Neural cell (in vitro differentiated cells): ENCODE data around the gene CSTF1. TPM values are rescaled to one million over a fixed set of nuclear protein-coding genes. Genes with fewer than 3 reads are reported as not detected.
"Not testable (repeated sequence)": the region's sequence is repeated elsewhere in the genome, so short reads cannot be mapped to it uniquely, and the experiment has no call there.

ENCODE experiments used
- H2AFZ ChIP-seq: fragments of 200-600, 300-800 bp; sonication (generic), shearing (Covaris generic); 2 replicates; pipeline ENCODE4 v1.6.0; 2014; ENCODE audit warnings: low read depth, mild to moderate bottlenecking, antibody characterized with exemption, low read length, moderate library complexity
- H3F3A ChIP-seq: fragments of 200-600 bp; shearing (Covaris generic); 2 replicates; pipeline ENCODE4 v1.6.1; 2016; ENCODE audit warnings: mild to moderate bottlenecking, moderate library complexity, mixed read lengths, antibody characterized with exemption, low read length; ENCODE audit not compliant: insufficient read depth, poor library complexity, severe bottlenecking
- H3K27ac ChIP-seq: fragments of 200-600, 300-800 bp; sonication (generic), shearing (Covaris generic); 2 replicates; pipeline ENCODE4 v1.5.1; 2014; ENCODE audit warnings: mild to moderate bottlenecking, low read length, moderate library complexity
- H3K27me3 ChIP-seq: fragments of 300-800, 200-600 bp; sonication (generic), shearing (Covaris generic); 2 replicates; pipeline ENCODE4 v1.6.0; 2014; ENCODE audit warnings: mild to moderate bottlenecking, low read depth, low read length, moderate library complexity; ENCODE audit not compliant: insufficient read depth
- H3K36me3 ChIP-seq: fragments of 300-800, 200-600 bp; sonication (generic), shearing (Covaris generic); 2 replicates; pipeline ENCODE4 v1.5.1; 2014; ENCODE audit warnings: mild to moderate bottlenecking, antibody characterized with exemption, low read length, moderate library complexity; ENCODE audit not compliant: insufficient read depth
- H3K4me2 ChIP-seq: fragments of 300-800, 200-600 bp; sonication (generic), shearing (Covaris generic); 2 replicates; pipeline ENCODE4 v1.6.0; 2014; ENCODE audit warnings: mild to moderate bottlenecking, low read length
- H3K4me3 ChIP-seq: fragments of 300-800, 200-600 bp; sonication (generic), shearing (Covaris generic); 2 replicates; pipeline ENCODE4 v1.5.1; 2014; ENCODE audit warnings: mild to moderate bottlenecking, low read length, moderate library complexity
- H3K79me2 ChIP-seq: fragments of 200-600 bp; shearing (Covaris generic); replicated peaks from 2 replicates; pipeline ENCODE4 v1.6.0; 2014; ENCODE audit warnings: mild to moderate bottlenecking, low read length, moderate library complexity; ENCODE audit not compliant: insufficient read depth
- H3K9ac ChIP-seq: fragments of 300-800, 200-600 bp; sonication (generic), shearing (Covaris generic); 2 replicates; pipeline ENCODE4 v1.6.1; 2016; ENCODE audit warnings: mild to moderate bottlenecking, low read length, mixed read lengths
- H3K9me2 ChIP-seq: fragments of 200-600 bp; shearing (Covaris generic); 2 replicates; pipeline ENCODE4 v1.6.1; 2016; ENCODE audit warnings: mild to moderate bottlenecking, low read length, mixed read lengths; ENCODE audit not compliant: insufficient read depth
- H3K9me3 ChIP-seq: fragments of 200-600, 300-800 bp; sonication (generic), shearing (Covaris generic); 2 replicates; pipeline ENCODE4 v1.6.1; 2016; ENCODE audit warnings: mild to moderate bottlenecking, mixed run types, low read length, moderate library complexity, mixed read lengths
- H4K20me1 ChIP-seq: fragments of 200-600 bp; shearing (Covaris generic); 2 replicates; pipeline ENCODE4 v1.6.1; 2016; ENCODE audit warnings: mild to moderate bottlenecking, mixed run types; ENCODE audit not compliant: insufficient read depth
- CTCF ChIP-seq: fragments of 450-650 bp; IDR thresholded peaks from 2 replicates; pipeline ENCODE4 v1.5.1; 2014; ENCODE audit warnings: antibody characterized with exemption, mild to moderate bottlenecking, moderate library complexity; ENCODE audit not compliant: poor library complexity, severe bottlenecking
- EP300 ChIP-seq: fragments of 450-650 bp; conservative IDR thresholded peaks from 2 replicates; pipeline ENCODE4 v1.6.1; 2014; ENCODE audit warnings: antibody characterized with exemption, mild to moderate bottlenecking, moderate library complexity; ENCODE audit not compliant: poor library complexity, severe bottlenecking
- EZH2 ChIP-seq: fragments of 200-600, 300-800 bp; shearing (Covaris generic), sonication (generic); IDR thresholded peaks from 2 replicates; pipeline ENCODE4 v1.6.1; 2014; ENCODE audit warnings: antibody characterized with exemption, low read length, borderline replicate concordance, mild to moderate bottlenecking; ENCODE audit not compliant: insufficient read depth, poor library complexity, severe bottlenecking
- MXI1 ChIP-seq: fragments of 450-650 bp; conservative IDR thresholded peaks from 2 replicates; pipeline ENCODE4 v1.6.1; 2014; ENCODE audit warnings: antibody characterized with exemption, mild to moderate bottlenecking; ENCODE audit not compliant: poor library complexity, severe bottlenecking
- POLR2AphosphoS5 ChIP-seq: IDR thresholded peaks from 2 replicates; pipeline ENCODE4 v1.6.1; 2012
- RAD21 ChIP-seq: fragments of 450-650 bp; conservative IDR thresholded peaks from 2 replicates; pipeline ENCODE4 v1.6.1; 2014; ENCODE audit warnings: antibody characterized with exemption, mild to moderate bottlenecking, moderate library complexity
- REST ChIP-seq: IDR thresholded peaks from 2 replicates; pipeline ENCODE4 v1.6.1; 2012; ENCODE audit warnings: borderline replicate concordance
- SMC3 ChIP-seq: fragments of 450-650 bp; conservative IDR thresholded peaks from 2 replicates; pipeline ENCODE4 v1.6.1; 2014; ENCODE audit warnings: antibody characterized with exemption, mild to moderate bottlenecking, moderate library complexity; ENCODE audit not compliant: poor library complexity
- TAF1 ChIP-seq: IDR thresholded peaks from 2 replicates; pipeline ENCODE4 v1.6.1; 2012; ENCODE audit warnings: low read depth
- polyA plus RNA-seq: library from polyadenylated mRNA; depleted of rRNA; stranded (reverse); fragments of >200 nt; gene quantifications from 2 replicates; pipeline ENCODE4 v1.2.3, GENCODE V29; 2014

CSTF1 gene
- polyA plus RNA-seq, 1 donor from 2014 or later = 24.0 TPM

- Histone ChIP-seq H2AFZ (no peak overlapping the region), H3K79me2 (no peaks in the 10 kb centered on the region), H3K27ac (no peak overlapping the region), H3K9me3 (no peaks in the 10 kb centered on the region), H3K4me3 (no peak overlapping the region), H3F3A (no peaks in the 10 kb centered on the region), H4K20me1 (no peaks in the 10 kb centered on the region), H3K9ac (no peak overlapping the region), H3K9me2 (no peaks in the 10 kb centered on the region), H3K4me2 (no peak overlapping the region), H3K27me3 (no peaks in the 10 kb centered on the region), H3K36me3 (no peaks in the 10 kb centered on the region)
- TF ChIP-seq POLR2AphosphoS5 = no peak
- TF ChIP-seq REST = no peak
- no peak for TF ChIP-seq EZH2
- no peak for TF ChIP-seq TAF1
- TF ChIP-seq SMC3 = no peak
- no peak for TF ChIP-seq EP300
- no peak for TF ChIP-seq MXI1
- no peak for TF ChIP-seq RAD21
- no peak for TF ChIP-seq CTCF
Observed at GRCh38 chr20:56409956-56410355, 17.5 kb downstream of the CSTF1 start.

GRCh38 chr20:56411287-56411686 is 18.8 kb downstream of the CSTF1 start:
- not testable (repeated sequence) for H3K9me2 ChIP-seq, H3K27me3 ChIP-seq, H3K79me2 ChIP-seq, H3F3A ChIP-seq, H3K4me3 ChIP-seq, H3K9ac ChIP-seq, H3K27ac ChIP-seq, H4K20me1 ChIP-seq, H2AFZ ChIP-seq, H3K9me3 ChIP-seq, H3K4me2 ChIP-seq, H3K36me3 ChIP-seq

- Histone ChIP-seq H3K4me3 (no peak within 1 kb of the TSS), H3K27ac (no peak within 1 kb of the TSS), H3K9ac (no peak within 1 kb of the TSS)
Observed at GRCh38 chr20:56411759-56412472, 19.5 kb downstream of the CSTF1 start, which contains the start of gene CASS4. CASS4 (plus strand) TSS chr20:56412260; CDS start chr20:56412459, 199 bp downstream.

More at GRCh38 chr20:56411759-56412472, 19.5 kb downstream of the CSTF1 start, which contains the start of gene CASS4:
- Histone ChIP-seq H3K36me3 (no peaks in the 10 kb centered on the region), H3K9me3 (no peaks in the 10 kb centered on the region), H3K27me3 (no peaks in the 10 kb centered on the region), H3K79me2 (no peaks in the 10 kb centered on the region), H2AFZ (no peak within 1 kb of the TSS), H3K4me2 (no peak within 1 kb of the TSS), H3F3A (no peaks in the 10 kb centered on the region), H3K9me2 (no peaks in the 10 kb centered on the region), H4K20me1 (no peaks in the 10 kb centered on the region)
- TF ChIP-seq RAD21 = no peak
